C1 segment of cervical spinal cord (tissue), 14 donors: ENCODE data around the gene GPATCH4.
"Not testable (repeated sequence)": the region's sequence is repeated elsewhere in the genome, so short reads cannot be mapped to it uniquely, and the experiment has no call there.

Experiments used
- DNase-seq, 14 donors: peaks; one replicate each; lab custom pipeline; 2025; lab: John Stamatoyannopoulos, UW

Gene GPATCH4

DNA sequence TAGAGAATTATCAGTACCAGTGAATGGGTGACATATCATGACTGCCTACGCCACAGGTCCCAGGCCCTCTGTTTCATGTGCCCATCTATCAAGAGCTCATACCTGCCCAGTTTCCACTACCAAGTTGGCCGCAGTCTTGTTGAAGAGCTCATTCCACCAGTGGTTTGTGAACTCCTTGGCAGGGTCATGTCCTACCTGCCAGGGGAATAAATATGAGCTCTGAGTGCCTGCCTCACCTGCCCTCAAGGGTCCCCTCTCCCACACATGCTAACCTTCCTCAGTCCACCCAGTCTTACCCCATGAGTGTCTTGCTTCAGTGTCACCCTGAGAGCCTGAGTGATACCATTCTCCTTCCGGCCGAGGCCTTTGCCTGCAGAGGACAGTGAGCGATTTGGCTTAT lies 3.2 kb downstream of the GPATCH4 start:
- DNase-seq: no peak

DNA sequence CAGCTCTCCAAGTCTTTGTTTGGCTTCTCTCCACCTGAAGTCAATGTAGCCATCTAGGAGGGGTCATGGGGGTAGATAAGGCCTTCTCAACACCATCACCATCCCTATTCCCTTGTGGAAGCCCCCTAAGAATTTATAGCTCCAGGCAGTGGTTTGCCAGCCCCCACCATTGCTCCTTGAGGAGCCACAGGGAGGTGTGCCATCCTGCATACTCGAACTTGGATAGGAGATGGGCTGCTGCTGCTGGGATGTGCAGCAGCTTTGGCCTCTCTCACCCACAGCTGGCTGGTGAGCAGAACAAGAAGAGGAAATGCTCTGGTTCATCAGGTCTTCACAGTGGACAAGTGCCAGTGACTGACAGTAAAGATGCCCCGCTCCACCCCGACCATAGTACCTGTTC lies 4.9 kb downstream of the GPATCH4 start:
- no peak for DNase-seq

DNA sequence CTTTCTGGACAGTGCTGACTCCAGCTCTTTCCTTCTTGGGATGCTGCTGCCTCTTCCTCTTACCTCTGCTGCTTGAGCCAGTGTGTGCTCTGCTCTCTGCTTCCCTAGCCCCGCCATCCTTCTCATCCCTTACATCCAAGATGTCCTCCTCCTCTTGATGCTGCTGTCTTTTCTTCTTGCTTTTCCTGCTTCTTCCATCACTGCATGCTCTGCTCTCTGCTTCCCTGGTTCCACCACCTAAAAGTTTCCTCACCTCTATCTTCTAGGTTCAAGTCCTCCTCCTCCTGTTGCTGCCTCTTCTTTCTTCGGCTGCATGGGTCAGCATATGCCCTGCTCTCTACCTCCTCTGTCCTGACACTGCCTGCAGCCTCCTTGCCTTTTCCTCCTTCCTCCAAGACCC lies 6.3 kb downstream of the GPATCH4 start:
- DNase-seq: no peak

DNA sequence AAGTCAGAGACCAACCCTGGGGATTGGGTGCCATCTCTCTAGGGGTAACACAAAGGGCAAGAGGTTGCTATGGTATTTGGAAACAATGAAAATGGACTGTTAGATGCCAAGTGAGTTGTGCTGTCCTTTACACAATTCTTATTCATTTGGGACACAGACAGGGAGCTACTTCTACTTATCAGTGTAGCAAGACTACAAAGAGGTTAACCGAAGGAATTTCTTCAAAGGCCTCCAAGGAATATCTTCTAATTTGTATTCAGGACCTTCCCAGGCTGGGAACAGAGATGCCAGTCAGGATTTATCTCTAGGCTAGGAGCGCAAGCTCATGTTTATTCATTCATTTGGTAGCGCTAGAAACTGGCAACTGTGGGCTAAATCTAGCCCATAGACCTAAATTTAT lies 7.1 kb downstream of the GPATCH4 start:
- no peak for DNase-seq

DNA sequence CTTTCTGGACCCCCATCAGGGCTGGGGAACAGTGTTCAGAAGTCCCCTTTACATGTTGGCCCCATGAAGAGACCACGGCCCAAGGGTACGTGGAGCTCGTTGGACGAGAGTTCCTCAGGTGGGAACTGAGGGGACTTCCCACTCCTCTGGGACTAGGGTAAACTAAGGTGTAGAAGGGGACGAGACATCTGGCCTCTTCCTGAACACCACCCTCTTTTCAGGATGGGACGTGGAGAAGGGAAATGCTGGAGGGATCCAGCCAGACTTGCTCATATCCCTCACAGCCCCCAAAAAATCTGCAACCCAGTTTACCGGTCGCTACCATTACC lies 7.7 kb downstream of the GPATCH4 start:
- no peak for DNase-seq

DNA sequence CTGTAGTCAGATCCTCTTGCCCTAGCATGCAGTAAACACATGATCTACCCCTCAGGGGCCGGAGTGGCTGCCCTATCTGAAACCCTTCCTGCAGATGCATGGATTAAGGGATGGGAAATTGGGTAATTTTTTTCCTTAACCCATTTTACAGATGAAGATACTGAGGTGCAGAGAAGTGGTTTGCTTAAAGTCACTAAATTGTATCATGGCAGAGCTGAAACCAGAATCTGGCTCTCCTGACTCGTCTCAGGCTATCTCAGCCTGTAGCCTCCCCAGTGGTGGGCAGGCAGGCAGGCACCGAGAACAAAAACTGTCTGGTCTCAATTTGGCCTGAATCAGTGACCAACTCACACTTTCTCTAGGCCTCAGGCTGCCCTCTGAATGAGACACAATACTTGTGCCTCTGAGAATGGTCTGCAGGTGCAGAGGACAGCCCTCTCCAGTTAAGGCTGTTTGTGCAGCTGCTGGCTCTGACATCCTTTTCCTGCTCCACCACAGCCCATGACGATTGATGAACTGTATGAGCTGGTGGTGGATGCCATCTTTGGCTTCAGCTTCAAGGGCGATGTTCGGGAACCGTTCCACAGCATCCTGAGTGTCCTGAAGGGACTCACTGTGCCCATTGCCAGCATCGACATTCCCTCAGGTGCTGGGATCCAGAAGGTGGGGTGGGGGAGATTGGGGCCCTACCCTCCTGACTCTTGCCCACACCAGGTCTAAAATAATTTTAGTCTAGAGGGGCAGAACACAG lies 8.2 kb downstream of the GPATCH4 start:
- no peak for DNase-seq

DNA sequence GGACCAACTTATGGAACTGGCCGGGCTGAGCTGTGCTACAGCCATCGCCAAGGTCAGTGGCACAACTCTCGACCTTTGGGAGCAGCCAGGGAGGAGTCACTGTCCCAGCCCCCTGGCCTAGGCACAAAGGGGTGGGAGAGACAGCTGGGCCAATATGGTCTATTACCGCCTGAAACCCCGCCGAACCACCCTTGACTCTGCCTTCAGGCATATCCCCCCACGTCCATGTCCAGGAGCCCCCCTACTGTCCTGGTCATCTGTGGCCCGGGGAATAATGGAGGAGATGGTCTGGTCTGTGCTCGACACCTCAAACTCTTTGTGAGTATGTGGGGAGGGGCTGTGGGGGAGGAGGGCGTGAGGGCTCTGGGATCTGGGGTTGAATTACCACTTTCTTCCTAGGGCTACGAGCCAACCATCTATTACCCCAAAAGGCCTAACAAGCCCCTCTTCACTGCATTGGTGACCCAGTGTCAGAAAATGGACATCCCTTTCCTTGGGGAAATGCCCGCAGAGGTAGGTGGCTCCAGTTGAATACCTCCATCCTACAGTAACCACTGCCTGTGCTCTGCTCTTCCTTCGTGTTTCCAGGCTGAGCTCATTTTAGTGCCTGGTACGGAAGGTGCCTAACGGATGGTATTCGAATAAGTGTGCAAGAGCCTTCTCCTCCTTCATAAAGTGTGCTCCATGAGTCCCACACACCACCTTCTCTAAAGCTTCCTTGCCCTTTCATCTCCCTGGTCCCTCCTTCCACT lies 8.9 kb downstream of the GPATCH4 start:
- no peak for DNase-seq

DNA sequence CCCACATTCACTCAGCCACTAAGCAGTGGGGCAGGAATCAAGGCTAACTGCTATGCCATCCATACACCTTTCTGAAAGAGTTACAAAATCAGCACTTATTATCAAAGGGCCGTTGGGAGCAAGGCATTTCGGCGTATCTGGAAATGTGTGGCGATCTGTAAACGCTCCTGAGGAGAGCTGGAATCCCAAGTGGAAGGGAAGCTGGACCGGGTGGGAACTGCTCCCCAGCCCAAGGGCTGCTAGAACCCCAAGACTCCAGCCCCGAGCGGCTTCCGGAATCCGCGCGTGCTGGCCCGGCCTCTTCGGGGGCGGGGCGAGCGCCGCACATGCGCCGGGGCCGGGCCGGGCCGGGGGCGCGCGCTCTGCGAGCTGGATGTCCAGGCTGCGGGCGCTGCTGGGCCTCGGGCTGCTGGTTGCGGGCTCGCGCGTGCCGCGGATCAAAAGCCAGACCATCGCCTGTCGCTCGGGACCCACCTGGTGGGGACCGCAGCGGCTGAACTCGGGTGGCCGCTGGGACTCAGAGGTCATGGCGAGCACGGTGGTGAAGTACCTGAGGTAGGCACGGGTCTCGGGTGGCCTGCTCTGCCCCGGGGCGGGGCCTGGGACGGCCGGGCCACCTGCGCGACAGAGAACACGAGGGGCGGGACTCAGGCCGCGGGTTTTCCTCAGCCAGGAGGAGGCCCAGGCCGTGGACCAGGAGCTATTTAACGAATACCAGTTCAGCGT lies 9.7 kb downstream of the GPATCH4 start, which contains the start of gene NAXE:
Gene NAXE, plus strand, starts transcription at position 345 of the 726 bp plus-strand sequence. Its CDS starts 29 bp downstream, at position 374.
- DNase-seq: peak in 13 of 14 donors; percentile 42 to 86 (median 73)

DNA sequence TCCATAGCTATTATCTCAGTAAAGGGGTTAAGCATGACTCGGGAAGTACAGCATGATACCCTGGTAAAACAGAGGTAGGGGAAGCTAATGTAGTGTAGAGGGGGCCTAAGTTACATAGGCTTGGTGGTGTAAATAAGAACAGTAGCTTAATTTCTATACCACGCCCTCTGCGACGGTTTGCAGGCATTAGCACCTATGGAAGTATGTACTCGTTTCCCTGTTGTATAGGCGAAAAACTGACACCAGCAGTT lies 10.2 kb downstream of the GPATCH4 start:
- DNase-seq: no peak

DNA sequence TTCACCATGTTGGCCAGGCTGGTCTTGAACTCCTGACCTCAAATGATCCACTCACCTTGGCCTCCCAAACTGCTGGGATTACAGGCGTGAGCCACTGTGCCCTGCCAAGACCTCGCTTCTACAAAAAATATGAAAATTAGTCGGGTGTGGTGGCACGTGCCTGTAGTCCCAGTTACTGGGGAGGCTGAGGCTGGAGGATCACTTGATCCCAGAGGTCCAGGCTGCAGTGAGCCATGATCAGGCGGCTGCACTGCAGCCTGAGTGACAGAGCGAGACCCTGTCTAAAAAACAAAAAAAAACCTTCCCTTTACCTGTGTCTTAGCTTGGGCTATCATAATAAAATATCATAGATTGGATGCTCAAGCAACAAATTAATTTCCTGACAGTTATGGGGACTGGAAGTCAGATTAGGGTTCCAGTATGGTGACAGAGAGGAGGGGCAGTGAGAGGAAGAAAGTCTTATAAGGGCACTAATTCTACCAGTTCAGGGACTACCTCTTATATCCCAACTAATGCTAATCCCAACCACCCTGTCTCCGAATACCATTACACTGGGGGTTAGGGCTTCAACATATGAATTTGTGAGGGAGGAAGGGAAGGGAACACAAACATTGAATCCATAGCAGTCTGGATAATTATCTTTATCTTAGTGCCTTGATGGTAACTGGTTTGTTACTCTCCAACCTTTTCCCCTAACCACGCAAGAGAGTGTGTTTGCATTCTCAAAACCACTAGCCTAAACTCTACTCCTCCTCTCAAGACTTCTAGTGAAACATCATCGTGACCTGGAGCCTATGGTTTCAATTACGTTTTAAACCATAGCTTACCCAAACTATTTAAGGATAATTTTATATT lies 10.7 kb downstream of the GPATCH4 start:
- DNase-seq: no peak

DNA sequence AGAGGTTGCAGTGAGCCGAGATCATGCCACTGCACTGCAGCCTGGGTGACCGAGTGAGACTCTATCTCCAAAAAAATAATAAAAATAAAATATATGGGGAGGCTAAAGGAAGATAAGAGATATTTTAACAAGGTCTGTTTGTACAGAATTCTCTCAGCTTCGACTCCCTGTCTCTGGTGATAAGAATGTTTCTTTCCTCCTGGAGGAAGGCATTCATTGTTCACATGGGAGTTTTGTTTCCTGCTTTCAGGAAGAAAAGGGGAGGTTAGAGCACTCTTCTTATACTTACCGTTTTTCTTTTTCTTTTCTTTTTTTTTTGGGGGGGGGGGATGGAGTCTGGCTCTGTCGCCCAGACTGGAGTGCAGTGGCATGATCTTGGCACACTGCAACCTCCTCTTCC lies 11.7 kb downstream of the GPATCH4 start:
- no peak for DNase-seq

DNA sequence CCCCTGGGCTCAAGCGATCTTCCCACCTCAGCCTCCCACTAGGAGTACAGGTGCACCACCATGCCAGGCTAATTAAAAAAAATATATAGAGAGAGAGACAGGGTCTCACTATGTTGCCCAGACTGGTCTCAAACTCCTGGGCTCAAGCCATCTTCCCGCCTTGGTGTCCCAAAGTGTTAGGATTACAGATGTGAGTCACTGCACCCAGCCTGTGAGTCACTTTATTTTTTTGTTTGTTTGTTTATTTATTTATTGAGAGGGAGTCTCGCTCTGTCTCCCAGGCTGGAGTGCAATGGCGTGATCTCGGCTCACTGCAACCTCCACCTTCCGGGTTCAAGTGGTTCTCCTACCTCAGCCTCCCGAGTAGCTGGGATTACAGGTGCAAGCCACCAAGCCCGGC lies 13.4 kb downstream of the GPATCH4 start:
- DNase-seq: not testable (repeated sequence)

DNA sequence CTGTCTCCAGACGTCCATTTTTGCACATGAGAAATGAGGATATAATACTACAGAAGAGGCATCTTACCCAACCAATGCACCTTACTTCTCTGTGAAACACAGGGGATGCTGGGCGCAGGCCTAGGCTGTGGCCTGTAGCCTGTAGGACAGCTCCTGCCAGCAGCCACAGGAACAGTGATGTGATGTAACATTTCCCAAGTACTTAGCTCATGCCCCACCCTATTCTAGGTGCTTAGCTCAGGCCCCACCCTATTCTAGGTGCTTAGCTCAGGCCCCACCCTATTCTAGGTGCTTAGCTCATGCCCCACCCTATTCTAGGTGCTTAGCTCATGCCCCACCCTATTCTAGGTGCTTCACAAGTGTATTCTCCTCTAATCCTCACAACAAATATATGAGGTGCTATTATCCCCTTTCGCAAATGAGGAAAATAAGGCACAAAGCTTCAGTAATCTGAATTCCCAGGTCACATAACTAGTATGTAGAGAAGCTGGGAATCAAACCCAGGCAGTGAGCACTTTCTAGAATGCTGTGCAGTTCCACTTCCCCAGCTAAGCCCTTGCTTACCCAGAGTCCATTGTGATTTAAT lies 14.3 kb downstream of the GPATCH4 start:
- no peak for DNase-seq

DNA sequence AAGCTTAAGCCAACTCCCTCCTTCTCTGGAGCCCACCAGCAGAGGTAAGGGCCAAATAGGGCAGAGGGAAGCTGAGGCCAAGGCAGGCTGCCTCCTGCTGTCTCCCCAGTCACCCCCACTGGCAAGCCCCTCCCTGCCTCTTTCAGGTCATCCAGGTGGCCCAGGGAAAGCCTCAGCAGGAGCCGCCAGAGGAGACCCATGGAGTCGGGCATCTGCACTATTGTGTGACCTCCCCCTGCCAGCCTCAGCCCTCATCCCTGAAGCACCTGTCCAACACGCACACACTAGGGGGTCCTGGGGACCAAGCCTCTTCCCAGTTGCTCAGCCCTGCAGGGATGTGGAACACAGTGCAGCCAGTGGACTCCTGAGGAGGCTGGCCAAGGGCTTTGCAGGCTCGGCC lies 15.0 kb downstream of the GPATCH4 start:
- DNase-seq: no peak

DNA sequence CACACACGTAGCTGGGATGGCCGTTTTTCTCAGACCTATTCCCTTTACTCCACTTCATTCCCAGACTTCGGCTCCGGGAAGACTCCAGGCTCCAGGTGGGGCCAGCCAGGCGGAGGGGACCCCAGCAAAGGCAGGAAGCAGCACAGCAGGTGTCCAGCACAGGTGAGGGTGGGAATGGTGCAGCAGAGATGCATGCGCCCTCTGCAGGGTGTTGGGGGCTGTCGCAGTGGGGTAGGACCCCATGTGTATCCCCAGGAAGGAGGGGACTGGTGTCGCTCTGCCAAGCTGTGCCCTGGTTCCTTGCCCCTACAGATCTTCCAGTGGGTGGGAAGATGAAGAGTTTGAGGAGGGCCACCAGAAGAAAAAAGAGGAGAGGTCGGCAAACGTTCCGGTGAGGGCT lies 16.5 kb downstream of the GPATCH4 start:
- no peak for DNase-seq

DNA sequence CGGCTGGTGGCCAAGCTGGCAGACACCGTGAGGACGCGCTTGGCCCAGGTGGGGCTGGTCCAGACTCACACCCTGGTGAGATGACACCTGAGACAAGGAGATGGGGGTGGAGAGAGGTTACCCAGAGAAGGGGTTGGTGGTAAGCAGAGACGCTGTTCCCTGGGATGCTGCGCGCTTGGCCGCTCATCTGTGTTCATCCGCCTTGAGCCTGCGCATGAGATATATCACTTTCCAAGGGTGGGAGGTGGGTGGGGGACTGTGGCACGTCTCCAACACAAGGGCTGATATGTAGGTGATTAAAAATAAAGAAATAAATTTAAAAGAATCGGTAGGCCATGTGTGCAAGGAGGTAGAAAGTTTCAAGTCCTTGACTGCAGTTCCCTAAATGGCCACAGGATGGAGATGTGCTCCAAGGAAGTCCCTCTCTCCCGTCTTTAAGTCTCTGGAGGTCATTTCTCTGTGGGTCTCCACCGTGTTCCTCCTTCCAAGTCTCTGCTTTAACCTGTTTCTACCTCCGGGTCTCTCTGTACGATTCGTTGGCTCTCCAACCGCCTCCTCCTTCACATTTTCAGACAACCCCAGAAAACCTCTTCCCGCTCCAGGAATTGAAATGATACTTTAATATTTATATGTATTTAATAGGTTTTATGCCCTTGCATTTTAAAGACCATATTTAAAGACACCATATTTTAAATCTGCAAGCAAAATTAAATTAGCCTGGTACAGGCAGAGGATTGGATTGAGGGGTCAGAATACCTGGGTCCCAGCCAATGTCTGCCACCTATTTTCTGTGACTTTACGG lies 17.3 kb downstream of the GPATCH4 start:
- DNase-seq: peak in 11 of 14 donors; percentile 9 to 60 (median 36)

DNA sequence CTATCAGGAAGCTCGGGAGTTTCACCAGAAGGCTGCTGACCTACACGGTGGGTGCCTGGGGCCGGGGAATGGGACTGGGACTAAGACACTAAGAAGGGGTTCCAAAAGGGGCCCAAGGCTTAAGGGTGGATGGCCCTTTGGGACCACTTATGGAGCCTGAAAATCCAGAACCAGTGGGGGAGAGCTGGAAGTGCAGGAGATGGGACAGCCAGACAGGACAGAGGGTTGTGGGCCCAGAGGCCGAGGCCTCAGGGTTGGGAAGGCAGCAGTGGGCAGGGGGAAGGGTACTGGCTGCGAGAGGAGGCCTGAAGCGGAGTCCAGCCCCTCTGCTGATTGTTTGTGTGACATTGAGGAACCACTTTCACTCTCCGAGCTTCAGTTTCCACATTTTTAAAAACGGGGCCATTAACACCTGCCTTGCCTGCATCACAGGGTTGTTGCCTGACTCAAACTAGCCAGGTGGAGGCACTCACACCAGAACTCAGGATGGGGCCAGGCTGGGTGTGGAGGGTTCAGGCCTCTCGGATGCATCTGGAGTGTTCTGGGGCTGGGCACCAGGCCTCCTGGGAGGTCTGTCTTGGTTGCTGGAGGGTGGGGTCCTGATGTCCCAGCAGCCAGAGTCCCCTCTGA lies 18.8 kb downstream of the GPATCH4 start:
- DNase-seq: no peak

DNA sequence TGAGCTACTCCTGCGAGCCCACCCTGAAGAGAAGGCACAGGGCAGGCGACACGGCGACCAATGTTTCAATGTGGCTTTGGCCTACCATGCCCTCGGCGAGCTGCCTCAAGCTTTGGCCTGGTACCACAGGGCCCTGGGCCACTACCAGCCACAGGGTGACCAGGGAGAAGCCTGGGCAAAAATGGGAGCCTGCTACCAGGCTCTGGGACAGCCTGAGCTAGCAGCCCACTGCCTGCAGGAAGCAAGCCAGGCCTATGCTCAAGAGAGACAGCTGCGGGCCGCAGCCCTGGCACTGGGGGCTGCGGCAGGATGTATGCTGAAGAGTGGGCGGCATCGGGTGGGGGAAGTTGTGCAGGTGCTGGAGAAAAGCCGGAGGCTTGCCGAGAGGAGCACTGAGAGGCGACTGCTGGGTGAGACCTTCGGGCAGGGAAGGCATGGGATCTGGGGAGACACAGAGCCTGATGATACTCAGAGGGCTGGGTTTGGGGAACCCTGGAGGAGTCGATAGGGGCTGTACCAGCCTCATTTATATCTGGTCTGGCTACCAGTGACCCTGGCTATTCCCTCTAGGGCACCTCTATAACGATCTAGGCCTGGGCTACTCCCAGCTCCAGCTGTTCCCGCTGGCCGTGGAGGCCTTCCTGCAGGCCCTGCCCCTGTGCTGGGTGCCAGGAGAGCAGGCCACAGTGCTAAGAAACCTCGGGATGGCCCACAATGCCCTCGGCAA lies 19.5 kb downstream of the GPATCH4 start:
- DNase-seq: no peak

DNA sequence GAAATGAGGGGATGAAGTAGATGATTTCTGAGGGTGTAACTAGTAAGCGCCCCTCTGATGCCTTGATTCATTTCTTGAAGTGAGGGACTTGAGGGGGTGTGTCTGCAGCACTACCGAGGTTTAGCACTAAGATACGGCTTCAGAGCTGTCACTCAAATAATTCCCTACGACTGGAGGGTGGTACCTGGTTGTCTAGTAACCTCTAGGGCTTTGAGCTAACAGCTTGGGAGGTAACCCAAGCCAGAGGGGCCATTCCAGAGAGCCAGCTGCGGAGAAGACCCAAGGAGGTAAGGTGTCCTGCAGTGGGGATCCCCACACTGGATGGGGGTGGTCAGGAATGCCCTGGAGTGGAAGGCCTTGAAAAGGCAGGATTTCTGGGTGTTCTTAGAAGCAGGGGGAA lies 21.8 kb downstream of the GPATCH4 start, which contains the start of gene TTC24:
Gene TTC24, plus strand, starts transcription at position 252 of the 400 bp plus-strand sequence. CDS start 1,642 bp downstream, outside the sequence.
- no peak for DNase-seq
